Activated CD8-positive, alpha-beta T cell treated with anti-CD3 and anti-CD28 coated beads for 36 hours (primary cell): Measurements from ENCODE around the gene ZNF629. TPM values are rescaled to one million over a fixed set of nuclear protein-coding genes. Genes with fewer than 3 reads are reported as not detected.

Experiments
- ATAC-seq: fragments of 200-7000 bp; cut with Tn5 transposase; one replicate; pipeline ENCODE4 v1.10.0; 2021; ENCODE audit warnings: mild to moderate bottlenecking, moderate library complexity
- CTCF ChIA-PET: fragments of 350-600 bp; sonication (Branson Sonifier 250); formaldehyde crosslinking; loops from one replicate; lab custom pipeline; 2021; ENCODE audit warnings: antibody characterized with exemption; lab: Charles Lee
- POLR2A ChIA-PET: fragments of 350-600 bp; sonication (Branson Sonifier 250); formaldehyde crosslinking; loops from one replicate; lab custom pipeline; 2021; ENCODE audit warnings: antibody characterized with exemption; lab: Charles Lee
- DNase-seq: peaks from one replicate; pipeline ENCODE4 v3.0.0-alpha.2; 2020
- H3K27ac Mint-ChIP-seq: one replicate; pipeline ENCODE4 v1.8.0; 2021; ENCODE audit warnings: mild to moderate bottlenecking, mixed read lengths
- H3K27me3 Mint-ChIP-seq: one replicate; pipeline ENCODE4 v1.8.0; 2021; ENCODE audit warnings: mixed read lengths
- H3K36me3 Mint-ChIP-seq: one replicate; pipeline ENCODE4 v1.8.0; 2021; ENCODE audit warnings: low read depth, mixed read lengths
- H3K4me1 Mint-ChIP-seq: one replicate; pipeline ENCODE4 v1.8.0; 2021; ENCODE audit warnings: low read depth, mixed read lengths
- H3K4me3 Mint-ChIP-seq: one replicate; pipeline ENCODE4 v1.8.0; 2021; ENCODE audit warnings: mild to moderate bottlenecking, moderate library complexity, mixed read lengths
- H3K9me3 Mint-ChIP-seq: one replicate; pipeline ENCODE4 v1.8.0; 2021; ENCODE audit warnings: mixed read lengths
- CTCF ChIP-seq: fragments of 200-600 bp; IDR thresholded peaks from one replicate; pipeline ENCODE4 v1.8.0; 2022; ENCODE audit warnings: antibody characterized with exemption, mild to moderate bottlenecking
- intact Hi-C: fragments of 100-400 bp; cut with micrococcal nuclease; formaldehyde crosslinking; loops from one replicate; pipeline ENCODE4 v1.10.0; 2022
- total RNA-seq, 2 experiments: library from RNA; stranded (reverse); gene quantifications; one replicate each; pipeline ENCODE4 v1.2.3, GENCODE V29; 2021

Gene ZNF629
- total RNA-seq, 2 experiments from 2014 or later, result 2.8 to 3.2 TPM

GRCh38 chr16:30782486-30783279 is 4.3 kb downstream of the ZNF629 start:
- no peak overlapping the region for H3K27ac Mint-ChIP-seq
- H3K27me3 Mint-ChIP-seq, result no peaks in the 10 kb centered on the region
- no peaks in the 10 kb centered on the region for H3K9me3 Mint-ChIP-seq
- H3K36me3 Mint-ChIP-seq, result peaks cover 4% of the 10 kb centered on the region
- CTCF ChIA-PET, result interaction anchor here (0.8 to 1.4 kb wide), 2 partner anchors 11 to 1767 kb away, joined by 3 read pairs; no protein-coding TSS in a partner anchor
- POLR2A ChIA-PET, result interaction anchor here (0.8 to 3.0 kb wide), 4 partner anchors 8 to 31 kb away, joined by 3 to 9 read pairs (median 4); no protein-coding TSS in a partner anchor
- H3K4me3 Mint-ChIP-seq, result no peak overlapping the region
- no peak for DNase-seq
- intact Hi-C loops, result no loop called here
- H3K4me1 Mint-ChIP-seq, result peaks cover 7% of the 10 kb centered on the region
- no peak for ATAC-seq
- TF ChIP-seq CTCF, result no peak

- intact Hi-C loops, result no loop called here
- H3K27ac Mint-ChIP-seq, result no peak overlapping the region
- DNase-seq, result no peak
- no peaks in the 10 kb centered on the region for H3K27me3 Mint-ChIP-seq
- no peak for TF ChIP-seq CTCF
- H3K4me1 Mint-ChIP-seq, result peaks cover 8% of the 10 kb centered on the region
- POLR2A ChIA-PET, result interaction anchor here (1.2 kb wide), 1 partner anchor 19 kb away, joined by 3 read pairs; no protein-coding TSS in a partner anchor
- H3K36me3 Mint-ChIP-seq, result peaks cover 14% of the 10 kb centered on the region
- CTCF ChIA-PET, result interaction anchor here (2.8 kb wide), 1 partner anchor 162 kb away, joined by 8 read pairs; no protein-coding TSS in a partner anchor
- ATAC-seq, result no peak
- H3K9me3 Mint-ChIP-seq, result no peaks in the 10 kb centered on the region
- no peak overlapping the region for H3K4me3 Mint-ChIP-seq
Measured at GRCh38 chr16:30780549-30780948, 6.5 kb downstream of the ZNF629 start.

- Mint-ChIP-seq H3K36me3 (peaks cover 16% of the 10 kb centered on the region), H3K27me3 (no peaks in the 10 kb centered on the region), H3K4me1 (peaks cover 10% of the 10 kb centered on the region), H3K4me3 (no peak overlapping the region), H3K27ac (no peak overlapping the region), H3K9me3 (no peaks in the 10 kb centered on the region)
- DNase-seq, result no peak
- TF ChIP-seq CTCF, result no peak
- intact Hi-C loops, result no loop called here
- ATAC-seq, result no peak
- CTCF ChIA-PET, result interaction anchor here (2.3 to 2.8 kb wide), 2 partner anchors 34 to 162 kb away, joined by 7 to 8 read pairs; no protein-coding TSS in a partner anchor
- POLR2A ChIA-PET, result interaction anchor here (1.2 kb wide), 1 partner anchor 20 kb away, joined by 3 read pairs; no protein-coding TSS in a partner anchor
Measured at GRCh38 chr16:30780021-30780420, 7.0 kb downstream of the ZNF629 start.

- H3K36me3 Mint-ChIP-seq, result peaks cover 19% of the 10 kb centered on the region
- no peak overlapping the region for H3K4me3 Mint-ChIP-seq
- H3K4me1 Mint-ChIP-seq, result peaks cover 14% of the 10 kb centered on the region
- DNase-seq (no peak), ATAC-seq (no peak)
- TF ChIP-seq CTCF, result no peak
- H3K27me3 Mint-ChIP-seq, result no peaks in the 10 kb centered on the region
- POLR2A ChIA-PET, result interaction anchor here (1.2 kb wide), 1 partner anchor 20 kb away, joined by 3 read pairs; no protein-coding TSS in a partner anchor
- H3K9me3 Mint-ChIP-seq, result no peaks in the 10 kb centered on the region
- intact Hi-C loops, result no loop called here
- H3K27ac Mint-ChIP-seq, result no peak overlapping the region
- CTCF ChIA-PET, result interaction anchor here (2.3 to 2.8 kb wide), 2 partner anchors 34 to 163 kb away, joined by 7 to 8 read pairs; no protein-coding TSS in a partner anchor
Measured at GRCh38 chr16:30779596-30779995, 7.4 kb downstream of the ZNF629 start.
